AML-193 (cell line): ENCODE data around the gene FAAP100.
A peak's percentile ranks its signal among the peaks of the same experiment; 100 is the strongest.
"Not testable (repeated sequence)": the region's sequence is repeated elsewhere in the genome, so short reads cannot be mapped to it uniquely, and the experiment has no call there.

Experiments
- DNase-seq, 2 experiments: peaks; one replicate each; lab custom pipeline; 2025; lab: John Stamatoyannopoulos, UW

FAAP100 gene

GRCh38 chr17:81538651-81539570 lies 13.2 kb downstream of the FAAP100 start:
- no peak for DNase-seq

DNA sequence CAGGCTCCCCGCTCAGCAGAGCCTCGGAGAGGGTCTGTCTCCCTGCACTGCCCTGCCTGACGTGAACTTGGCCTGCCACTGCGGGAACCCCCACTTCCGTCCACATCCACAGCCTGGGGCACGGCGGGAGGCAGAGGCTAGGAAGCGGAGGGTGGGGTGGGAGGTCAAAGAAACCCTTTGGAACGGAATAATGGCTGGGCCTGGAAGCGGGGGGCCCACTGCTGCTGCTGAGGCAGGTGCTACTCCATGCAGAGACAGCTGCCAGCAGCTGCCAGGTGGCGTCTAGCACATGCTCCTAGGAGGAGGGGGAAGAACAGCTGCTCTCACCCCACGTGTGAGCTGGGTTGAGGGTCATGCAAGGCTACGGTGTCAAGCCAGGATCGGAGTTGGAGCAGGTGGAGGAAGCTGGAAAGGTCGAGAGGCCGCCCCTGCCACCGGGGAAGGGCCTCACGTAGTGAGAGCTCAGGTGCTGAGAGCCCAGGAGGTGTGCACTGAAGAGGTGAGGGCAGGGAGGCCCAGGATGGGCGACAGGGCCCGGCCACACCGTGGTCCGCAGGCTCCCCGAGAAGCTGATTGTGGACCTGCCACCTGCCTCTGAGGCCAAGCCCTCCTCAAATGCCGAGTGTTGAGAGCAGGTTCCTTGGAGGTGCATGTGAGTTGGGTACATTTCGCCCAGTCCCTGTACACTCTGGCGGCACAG lies 14.1 kb downstream of the FAAP100 start:
- DNase-seq: no peak

DNA sequence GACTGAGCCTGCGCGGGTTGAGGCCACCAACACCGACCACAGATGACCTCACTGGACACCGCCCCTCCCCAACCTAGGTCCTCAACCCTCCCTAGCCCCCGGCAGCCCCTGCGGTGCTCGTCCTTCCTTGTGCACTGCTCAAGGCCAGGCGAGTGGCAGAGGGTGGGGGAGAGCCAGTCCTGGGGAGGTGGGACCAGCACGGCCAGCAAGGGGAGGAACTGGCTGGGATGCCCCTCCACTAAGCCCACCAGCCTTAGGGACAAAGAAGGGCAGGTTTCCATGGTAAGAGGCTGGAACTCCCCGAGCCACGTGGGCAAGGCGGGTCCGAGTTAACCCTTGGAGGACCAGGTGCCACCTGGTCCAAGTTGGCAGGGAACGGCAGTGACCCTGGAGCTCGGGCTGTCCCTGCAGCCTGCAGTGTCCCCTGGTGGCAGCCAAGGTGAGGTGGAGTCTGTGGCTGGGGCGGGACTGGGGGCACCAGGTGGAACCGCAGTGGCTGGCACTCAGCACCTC lies 14.8 kb downstream of the FAAP100 start:
- DNase-seq: peak in 1 of 2 experiments; percentile 15

DNA sequence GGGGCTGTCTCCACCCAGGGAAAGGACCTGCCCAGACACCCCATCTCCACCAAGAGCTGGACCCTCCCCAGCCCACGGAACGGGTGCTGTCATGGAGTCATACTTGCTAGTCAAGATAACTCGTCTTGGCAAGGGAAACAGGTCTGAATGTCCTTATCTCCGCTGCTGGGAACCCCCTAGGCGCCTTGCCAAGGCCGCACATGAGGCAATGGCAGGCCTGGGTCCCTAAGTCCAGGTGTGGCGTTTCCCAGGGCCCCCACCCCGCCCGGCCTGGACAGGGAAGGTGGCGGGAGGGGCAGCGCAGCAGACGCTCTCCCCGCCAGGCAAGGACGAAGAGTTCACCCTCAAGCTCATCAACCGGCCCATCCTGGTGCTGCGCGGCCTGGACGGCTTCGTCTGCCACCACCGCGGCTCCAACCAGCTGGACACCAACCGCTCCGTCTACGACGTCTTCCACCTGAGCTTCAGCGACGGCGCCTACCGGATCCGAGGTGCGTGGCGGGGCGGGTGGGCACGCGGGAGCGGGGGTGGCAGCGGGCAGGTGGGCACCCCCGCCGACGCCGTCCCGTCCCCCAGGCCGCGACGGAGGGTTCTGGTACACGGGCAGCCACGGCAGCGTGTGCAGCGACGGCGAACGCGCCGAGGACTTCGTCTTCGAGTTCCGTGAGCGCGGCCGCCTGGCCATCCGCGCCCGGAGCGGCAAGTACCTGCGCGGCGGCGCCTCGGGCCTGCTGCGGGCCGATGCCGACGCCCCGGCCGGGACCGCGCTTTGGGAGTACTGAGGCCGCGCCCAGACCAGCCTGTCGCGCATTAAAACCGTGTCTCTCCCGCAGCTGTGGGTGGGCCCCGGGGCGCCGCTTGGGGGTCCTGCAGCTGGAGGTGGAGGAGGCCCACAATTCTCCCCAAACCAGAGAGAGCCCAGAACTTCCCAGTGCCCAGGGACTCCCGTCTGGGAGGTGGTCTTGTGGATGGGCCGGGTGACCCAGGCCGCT lies 15.6 kb downstream of the FAAP100 start:
- no peak for DNase-seq

GRCh38 chr17:81535480-81536298 lies 16.5 kb downstream of the FAAP100 start:
- no peak for DNase-seq

- no peak for DNase-seq
Measured at GRCh38 chr17:81535007-81535328, 17.2 kb downstream of the FAAP100 start.

DNA sequence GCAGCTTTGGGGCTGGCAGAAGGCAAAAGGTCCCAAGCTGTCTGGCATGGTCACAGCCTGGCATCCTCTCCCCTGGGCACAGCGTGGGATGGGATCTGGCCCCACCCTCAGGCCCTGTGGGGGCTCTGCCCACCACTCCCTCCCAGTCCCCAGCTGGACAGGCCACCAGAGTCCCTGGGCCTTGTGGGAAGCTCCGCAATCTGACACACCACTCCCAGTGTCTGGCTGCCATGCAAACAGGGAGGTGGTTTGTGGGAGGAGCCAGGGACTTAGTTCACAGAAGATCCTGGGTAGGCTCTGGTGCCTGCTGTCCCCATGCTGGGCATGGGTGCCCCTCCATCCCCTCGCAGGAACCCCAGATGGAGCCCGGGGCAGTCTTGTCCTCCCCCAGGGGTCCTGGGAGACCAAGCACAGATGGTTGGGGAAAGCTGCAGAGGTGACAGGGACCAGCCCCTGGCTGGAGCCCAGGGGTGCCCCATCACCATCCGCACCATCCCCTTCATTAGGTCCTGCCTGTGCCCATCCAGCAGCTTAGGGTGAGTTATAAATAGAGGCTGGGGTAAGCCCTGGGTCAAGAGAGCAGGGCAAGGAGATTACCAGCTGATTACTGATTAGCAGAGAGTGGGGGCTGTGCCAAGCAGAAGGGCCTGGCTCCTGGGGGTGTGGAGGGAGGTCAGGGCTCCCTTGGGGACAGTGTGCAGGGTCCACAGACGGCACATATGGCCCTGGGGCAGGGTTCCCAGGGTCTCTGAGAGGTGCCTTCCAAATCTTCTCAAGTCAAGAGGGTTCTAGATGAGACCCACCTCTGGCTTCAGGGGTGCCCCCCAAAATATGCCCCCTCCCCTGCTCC lies 17.8 kb downstream of the FAAP100 start:
- DNase-seq: no peak

DNA sequence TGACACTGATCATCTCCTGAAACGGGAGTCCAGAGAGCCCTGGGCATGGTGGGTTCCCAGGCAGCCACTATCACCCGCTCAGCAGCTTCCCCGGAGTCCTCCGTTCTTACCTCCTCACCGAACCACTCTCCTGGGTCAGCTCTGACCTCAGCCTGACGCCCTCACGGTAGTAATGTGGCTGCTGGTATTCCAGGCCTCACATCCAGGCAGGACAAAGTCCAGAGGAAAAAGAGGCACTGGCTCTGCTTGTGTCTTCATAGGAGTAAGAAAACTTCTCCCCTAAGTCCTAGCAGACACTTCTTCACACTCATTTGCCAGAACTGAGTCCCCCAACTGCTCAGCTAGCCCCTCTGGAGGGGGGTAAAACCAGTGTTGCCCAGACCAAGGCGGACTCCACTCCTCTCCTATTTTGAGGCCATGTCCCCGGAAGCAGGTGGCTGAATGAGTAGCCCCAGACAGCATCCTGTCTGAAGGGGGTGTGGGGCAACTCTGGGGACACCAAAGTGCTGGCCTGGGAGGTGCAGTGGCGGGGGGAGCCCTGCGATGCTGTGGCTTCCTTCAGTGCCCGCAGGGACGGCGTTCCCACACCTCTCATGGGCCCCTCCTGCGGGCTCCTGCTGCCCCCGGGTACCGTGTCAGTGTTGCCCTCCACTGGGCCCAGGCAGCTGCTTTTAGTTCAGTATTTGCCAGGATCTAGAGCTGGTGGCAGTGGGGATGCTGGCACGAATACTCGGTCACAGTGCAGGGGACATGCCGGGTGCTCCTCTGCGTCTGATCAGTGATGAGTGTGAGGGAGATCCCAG lies 18.6 kb downstream of the FAAP100 start:
- DNase-seq: no peak

DNA sequence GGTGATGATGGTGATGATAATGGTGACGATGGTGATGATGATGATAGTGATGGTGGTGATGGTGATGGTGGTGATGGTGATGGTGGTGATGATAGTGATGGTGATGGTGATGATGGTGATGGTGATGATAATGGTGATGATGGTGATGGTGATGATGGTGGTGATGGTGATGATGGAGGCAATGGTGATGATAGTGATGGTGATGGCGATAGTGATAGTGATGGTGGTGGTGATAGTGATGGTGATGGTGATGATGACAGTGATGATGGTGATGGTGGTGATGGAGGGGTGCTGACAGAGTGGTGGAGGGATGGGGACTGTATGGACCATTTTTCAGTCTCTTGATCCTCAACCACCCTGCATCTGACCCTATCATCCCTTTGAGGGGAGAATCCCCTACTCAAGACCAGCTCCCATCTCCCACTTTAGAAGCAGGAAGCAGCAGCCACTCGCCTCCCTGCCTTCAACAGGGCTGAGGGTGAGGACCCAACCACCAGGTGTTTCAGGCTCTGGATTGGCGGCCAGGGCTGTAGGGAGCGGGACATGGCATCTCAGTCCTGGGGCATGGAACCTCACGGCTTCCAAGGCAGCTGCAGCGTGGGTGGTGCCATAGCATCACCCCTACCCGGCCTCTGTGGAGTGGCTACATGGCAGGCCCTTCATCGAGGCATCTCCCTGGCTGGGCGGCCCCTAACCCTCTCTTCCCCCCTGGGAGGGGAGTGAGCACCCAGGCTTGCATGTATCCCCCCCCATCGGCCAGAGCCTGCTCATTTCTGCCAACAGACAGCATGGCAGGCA lies 19.5 kb downstream of the FAAP100 start:
- no peak for DNase-seq

DNA sequence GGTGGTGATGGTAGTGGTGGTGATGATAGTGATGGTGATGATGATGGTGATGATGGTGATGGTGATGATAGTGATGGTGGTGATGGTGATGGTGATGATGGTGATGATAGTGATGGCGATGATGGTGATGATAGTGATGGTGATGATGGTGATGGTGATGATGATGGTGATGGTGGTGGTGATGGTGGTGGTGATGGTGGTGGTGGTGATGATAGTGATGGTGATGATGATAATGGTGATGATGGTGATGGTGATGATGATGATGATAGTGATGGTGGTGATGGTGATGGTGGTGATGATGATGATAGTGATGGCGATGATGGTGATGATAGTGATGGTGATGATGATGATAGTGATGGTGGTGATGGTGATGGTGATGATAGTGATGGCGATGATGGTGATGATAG lies 20.2 kb downstream of the FAAP100 start:
- not testable (repeated sequence) for DNase-seq

- DNase-seq: not testable (repeated sequence)
Measured at GRCh38 chr17:81531013-81531412, 21.1 kb downstream of the FAAP100 start.

GRCh38 chr17:81529437-81529803 lies 22.7 kb downstream of the FAAP100 start:
- no peak for DNase-seq

- DNase-seq: no peak
Measured at GRCh38 chr17:81528651-81529436, 23.3 kb downstream of the FAAP100 start.

DNA sequence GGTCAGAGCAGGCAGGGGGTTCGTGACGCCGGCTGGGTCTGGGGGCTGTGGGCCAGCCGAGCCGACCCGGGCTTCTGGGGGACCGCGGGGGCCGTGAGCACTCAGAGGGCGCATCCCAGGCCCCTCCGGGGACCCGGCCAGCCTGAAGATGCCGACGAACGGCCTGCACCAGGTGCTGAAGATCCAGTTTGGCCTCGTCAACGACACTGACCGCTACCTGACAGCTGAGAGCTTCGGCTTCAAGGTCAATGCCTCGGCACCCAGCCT lies 23.8 kb downstream of the FAAP100 start:
- no peak for DNase-seq

- no peak for DNase-seq
Measured at GRCh38 chr17:81527591-81528383, 24.4 kb downstream of the FAAP100 start, which contains the start of gene FSCN2. Gene FSCN2 (plus strand): TSS chr17:81528377. CDS start chr17:81528532, 155 bp downstream.

DNA sequence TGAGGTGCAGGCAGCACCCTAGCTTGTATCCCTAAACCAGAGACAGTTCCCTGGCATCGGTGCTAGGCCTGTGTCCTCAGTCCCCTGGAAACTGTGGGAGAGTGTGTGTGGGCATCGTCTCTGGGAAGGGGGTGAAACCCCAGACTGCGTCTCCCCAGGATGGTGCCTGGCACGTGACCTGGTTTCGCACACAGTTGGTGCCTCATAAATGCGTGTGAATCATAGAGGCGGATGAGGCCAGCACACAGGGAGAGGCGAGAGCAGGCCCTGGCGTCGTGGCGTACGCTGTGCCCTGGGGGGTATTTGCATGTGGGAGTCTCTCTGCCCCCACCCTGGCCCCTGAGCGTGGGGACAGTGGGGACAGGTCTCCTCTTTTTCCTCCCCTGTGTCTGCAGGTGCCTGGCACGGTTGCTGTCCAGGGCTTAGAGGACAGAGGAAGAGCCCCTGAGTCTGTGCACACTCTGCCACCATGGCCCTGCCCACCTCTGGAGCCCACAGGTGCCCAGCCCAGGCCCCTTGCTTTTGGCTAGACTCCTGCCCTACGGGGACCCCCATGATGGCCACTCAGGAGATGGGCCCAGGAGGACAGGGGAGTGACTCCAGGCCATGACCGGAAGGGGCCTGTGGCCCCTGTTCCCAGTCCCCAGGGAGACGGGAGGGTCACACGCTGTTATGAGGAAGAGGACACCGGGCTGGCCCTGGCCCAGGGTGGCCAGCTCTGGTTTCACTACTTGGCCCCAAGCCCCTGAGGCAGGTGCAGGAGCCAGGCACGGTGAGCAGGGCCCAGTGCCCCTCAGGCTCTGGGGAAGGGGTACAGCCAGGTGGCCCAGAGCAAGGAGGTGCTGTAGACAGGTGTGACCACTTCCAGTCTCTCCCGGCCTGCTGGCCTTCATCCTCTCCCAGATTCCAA lies 25.2 kb downstream of the FAAP100 start:
- no peak for DNase-seq
